Measurements from ENCODE around the gene REPIN1.

Gene REPIN1

DNA sequence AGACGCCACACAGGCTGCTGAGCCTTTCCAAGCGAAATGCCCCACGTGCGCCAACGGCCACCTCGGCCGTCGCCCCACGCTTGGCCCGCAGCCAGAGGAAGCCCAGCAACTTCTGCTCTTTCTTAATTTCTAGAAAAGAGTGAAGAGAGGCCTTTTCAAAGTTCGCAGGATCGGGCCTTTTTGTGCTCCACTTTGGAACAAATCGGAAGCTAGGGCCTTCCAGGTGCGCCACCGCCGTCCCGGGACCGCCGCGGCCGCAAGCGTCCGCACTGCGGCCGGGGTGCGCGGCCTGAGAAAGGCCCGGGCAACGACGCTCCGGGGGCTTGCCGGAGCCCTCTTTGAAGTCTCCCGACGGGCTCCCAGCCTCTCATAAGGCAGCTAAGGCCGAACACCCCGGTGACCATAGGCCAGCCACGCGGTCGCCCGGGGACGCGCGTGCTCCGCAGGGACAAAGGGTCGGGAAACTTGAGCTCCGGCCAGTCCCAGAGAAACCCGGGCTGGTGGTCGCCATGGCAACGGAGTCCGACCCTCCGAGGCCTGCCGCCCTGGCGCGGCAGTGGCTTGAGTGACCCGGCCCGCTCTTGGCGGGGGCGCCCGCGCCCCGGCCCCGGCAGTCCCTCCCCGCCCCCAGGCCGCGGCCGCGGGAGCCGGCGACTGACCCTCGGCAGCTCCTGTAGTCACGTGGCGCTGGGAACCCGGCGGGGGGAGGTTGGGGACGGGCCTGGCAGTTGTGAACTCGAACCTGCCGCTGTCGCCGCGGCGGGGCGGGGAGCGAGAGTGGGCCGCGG lies at the start of gene REPIN1:
Gene REPIN1 (plus strand): TSS at position 727 of the 788 bp plus-strand sequence. CDS start 890 bp downstream, outside the sequence.
- DNase-seq: peak; percentile 95

DNA sequence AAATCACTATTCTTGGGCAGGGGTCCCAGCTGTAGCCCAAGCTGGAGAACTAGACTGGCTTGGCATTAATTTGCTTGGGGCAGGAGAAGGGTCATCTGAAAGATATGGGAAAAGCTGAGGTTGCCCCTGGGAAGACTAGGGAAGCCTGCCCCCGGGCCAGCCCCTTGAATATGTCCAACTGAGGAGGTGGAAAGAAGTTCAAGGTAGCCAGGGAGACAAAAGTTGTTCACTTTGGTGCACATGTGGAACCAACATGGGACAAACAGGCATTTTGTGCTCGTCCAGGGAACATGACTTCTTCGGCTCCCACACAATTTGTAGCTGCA lies 46.9 kb upstream of the REPIN1 start:
- no peak for DNase-seq

DNA sequence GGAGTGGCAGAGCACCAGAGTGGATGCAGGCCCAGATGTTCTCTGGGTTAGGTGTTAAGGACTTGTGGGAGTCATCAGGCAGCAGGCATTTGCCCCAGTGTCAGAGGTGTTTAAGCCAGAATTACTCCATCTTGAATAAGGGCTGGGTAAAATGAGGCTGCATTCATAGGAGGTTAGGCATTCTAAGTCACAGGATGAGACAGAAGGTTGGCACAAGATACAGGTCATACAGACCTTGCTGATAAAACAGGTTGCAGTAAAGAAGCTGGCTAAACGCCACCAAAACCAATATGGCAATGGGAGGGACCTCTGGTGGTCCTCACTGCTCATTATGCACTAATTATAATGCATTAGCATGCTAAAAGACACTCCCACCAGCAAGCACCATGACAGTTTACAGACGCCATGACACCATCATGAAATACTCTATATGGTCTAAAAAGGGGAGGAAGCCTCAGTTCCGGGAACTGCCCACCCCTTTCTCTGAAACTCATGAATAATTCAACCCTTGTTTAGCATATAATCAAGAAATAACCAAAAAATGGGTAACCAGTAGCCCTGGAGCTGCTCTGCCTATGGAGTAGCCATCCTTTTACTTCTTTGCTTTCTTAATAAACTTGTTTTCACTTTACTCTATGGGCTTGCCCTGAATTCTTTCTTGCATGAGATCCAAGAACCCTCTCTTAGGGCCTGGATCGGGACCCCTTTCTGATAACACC lies 46.3 kb upstream of the REPIN1 start:
- peak; percentile 54 for DNase-seq

DNA sequence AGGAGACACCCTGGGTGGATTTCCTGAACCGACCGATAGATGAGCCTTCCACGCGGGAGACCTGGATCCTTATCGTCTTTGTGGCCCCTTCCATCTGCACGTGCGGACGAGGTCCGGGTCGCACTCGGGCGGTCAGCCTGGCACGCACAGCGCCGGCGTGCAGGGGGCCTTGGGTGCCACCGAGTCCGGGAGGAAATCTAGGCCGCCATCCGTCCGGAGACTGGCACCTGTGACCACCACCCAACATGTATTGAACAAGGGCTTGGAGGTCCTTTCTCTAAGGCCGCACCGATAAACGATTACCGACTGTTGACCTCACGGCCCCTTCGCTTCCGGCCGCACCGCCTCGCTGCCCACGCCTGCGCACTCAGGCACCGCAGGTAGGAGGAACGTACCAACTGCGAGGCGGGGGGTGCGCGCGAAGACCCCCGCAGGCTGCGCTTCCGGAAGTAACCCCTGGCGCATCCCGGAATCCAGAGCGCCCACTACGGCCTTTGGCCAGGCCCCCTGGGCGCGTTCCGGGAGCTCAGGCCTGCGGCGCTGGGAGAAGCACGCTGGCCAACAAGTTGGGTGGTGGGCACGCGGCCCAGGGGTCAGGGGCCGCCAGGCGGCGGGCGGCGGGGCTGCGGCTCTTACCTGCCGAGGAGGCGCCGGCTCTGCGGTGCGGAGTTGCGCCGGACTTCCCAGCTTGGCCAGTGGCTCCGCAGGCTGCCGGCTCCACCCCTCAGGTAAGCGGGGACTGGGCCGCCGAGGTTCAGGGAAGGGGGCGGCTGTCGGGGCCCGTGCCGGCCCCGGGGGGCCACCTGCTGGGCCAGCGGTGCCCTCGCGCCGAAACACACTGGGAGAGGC lies 45.6 kb upstream of the REPIN1 start, which contains the start of the genes ACTR3C and LRRC61:
Gene ACTR3C (minus strand): TSS at position 713 of the 849 bp plus-strand sequence. CDS start 28,249 bp downstream, outside the sequence.
Gene LRRC61 (plus strand): TSS at position 523 of the 849 bp plus-strand sequence. CDS start 13,507 bp downstream, outside the sequence.
- DNase-seq: peak; percentile 56

DNA sequence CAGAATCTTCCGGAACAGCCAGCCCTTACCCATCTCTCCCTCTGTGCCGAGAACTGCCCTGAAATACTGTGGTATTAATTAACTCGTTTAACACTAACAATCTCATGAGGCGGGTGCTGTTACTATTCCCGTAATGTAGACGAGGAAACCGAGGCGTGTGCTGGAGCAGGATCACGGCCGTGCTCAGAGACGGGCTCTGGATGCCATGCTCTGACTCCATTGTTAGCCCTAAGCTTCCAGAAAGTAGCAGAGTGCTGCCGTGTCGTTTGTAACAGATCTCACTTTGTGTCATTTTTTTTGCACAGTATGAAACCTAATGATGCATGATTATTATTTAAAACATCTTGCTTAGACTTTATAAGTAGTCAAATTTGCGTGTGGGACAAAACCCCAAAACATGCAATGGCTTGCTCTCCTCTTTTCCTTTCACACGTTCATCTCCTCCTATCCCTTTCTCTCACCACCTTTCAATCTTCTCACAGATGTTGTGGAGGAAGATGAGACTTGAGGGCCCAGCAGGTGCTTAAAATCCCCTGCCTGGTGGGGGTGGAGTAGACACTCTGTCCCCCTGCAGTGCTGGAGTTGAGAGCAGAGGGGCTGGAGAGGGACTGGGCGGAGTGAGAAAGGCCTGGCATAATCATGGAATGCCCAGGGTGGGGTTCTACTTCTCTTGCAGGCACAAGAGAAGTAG lies 44.8 kb upstream of the REPIN1 start:
- DNase-seq: peak; percentile 56

DNA sequence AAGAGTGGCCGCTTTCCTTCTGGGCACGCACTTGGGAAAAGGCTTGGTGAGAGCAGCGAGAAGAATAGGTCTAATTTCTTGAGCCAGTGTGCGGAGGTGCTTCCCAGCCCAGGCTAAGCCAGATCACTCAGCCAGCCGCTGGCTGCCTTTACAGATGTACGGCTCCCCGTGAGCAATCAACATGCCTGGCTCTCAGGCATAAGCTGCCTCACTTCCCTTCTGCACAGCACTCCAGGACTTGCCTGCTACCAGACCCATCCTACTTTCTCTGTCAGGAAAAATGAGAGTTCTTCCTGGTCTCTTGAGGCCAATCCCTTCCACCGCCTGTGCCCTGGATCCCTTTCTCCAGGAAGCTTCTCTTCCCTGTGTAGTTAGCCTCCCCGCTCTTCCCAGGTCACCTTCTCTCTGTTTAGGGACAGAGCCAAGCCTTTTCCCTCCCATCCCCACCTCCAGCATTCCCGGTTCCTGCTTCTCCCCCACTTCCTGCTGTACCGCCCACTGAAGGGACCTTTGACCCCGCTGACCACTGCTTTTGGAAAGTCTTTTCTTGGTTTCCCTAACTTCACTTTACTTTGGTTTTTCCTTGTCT lies 44.2 kb upstream of the REPIN1 start:
- peak; percentile 15 for DNase-seq

DNA sequence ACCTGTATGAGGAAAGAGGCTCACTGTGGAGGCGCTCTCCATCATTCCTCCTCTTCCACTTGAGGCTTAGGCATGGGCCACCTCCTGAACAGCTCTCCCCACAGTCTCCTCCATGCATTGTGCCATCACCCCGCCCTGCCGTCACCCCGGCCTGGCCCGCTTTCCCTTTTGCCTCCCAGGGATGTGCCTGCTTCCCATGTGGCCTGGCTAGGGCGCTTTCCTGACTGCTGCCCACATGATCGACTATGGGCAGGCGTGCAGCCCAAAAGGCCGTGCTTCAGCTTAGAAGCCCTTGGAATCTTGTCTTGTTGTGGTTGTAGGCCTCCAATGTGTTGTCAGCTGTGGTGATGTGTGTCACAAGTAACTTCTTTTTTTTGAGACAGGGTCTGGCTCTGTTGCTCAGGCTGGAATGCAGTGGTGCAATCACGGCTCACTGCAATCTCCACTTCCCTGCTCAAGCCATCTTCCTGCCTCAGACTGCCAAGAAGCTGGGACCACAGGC lies 43.5 kb upstream of the REPIN1 start:
- DNase-seq: no peak

DNA sequence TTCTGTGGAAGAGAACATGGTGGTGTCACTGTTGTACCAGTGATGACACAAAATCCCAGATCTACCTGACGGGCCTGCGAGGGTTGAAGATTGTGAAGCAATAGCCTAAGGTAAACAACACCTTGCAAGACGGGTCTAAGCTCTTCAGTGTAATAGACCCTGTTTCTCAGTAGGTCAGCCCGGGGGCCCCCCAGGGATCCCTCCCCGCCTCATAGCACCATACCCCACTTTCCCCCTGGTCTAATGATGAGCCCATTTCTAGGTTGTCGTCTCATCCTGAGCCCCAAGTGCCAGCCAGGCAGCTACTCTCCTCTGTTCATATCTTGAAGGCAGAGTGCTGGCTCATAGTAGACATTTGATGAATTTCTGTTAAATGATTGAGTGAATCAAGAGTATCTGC lies 42.7 kb upstream of the REPIN1 start:
- no peak for DNase-seq

DNA sequence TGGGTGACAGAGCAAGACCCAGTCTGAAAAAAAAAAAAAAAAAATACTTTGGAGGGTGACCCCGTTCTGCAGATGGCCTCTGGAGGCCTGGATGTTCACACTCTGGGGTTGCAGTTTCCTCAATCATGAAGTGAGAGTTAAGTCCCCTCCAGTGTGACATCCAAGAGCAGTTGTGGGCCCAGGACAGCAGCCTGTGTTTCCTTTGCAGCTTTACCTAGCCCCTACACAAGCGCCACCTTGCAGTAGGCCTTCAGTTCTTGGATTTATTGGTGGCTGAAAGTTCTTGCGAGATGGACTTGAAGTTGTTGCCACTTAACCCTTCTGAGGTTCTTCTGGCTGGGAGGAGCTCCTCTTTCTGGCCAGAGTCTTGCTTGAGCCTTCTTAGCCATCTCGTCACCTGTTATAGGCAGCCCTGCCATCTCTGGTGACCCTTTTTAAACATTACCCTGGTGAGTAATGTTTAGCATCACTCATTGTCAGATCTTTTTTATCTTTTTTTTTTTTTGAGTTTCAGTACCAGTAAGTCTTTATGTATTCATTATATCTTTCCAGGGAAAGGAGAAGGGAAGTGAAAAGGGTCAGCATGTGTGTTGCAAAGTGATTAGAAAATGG lies 41.9 kb upstream of the REPIN1 start:
- no peak for DNase-seq

DNA sequence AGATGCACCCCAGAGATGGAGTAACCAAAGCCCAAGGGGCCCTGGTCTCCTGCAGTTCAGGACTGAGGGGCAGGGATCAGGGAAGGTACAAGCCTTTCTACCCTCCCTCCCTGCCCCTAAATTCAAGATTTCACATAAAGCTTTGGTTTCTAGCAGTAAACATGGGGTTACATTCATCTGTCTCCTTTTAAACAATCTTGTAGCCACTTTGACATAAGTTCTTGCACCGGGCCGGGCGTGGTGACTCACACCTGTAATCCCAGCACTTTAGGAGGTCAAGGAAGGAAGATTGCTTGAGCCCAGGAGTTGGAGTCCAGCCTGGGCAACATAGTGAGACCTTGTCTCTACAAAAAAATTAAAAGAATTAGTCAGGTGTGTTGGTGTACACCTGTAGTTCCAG lies 41.3 kb upstream of the REPIN1 start:
- DNase-seq: no peak

DNA sequence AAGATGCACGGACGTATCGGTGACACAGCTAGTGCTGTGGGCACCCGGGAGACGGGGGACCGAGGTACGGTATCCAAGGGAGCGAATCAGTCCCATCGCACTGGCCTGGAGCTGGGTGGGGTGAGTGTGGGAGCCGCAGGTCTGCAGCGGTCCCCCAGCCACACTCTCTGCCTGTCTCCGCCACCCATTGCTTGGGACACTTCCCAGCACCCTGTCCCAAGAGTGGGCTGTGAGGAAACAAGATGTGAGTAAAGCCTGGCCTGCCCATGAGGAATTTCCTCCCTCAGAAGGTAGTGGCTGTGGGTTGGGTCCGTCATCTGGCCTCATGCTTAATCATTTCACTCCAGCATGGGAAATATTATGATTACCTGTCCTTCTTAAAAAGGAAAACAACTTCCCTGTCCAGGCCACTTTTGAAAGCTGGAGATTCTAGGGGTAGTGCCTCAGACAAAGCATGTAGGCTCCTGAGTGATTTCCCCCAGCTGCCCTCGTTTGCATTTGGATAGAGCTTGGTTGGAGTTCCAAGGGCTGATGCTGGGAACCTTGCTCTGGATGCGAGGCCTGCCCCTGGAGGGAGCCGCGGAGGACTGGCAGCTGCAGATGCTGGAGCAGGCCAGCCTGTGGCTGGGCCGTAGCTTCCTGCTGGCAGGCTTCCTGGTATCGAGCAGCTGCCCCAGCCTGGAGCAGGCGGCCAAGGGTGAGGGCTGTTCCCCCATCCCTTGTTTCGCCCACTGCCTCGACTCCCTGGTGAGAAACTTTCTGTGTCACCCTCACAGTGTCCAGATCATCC lies 39.1 kb upstream of the REPIN1 start:
- DNase-seq: no peak

DNA sequence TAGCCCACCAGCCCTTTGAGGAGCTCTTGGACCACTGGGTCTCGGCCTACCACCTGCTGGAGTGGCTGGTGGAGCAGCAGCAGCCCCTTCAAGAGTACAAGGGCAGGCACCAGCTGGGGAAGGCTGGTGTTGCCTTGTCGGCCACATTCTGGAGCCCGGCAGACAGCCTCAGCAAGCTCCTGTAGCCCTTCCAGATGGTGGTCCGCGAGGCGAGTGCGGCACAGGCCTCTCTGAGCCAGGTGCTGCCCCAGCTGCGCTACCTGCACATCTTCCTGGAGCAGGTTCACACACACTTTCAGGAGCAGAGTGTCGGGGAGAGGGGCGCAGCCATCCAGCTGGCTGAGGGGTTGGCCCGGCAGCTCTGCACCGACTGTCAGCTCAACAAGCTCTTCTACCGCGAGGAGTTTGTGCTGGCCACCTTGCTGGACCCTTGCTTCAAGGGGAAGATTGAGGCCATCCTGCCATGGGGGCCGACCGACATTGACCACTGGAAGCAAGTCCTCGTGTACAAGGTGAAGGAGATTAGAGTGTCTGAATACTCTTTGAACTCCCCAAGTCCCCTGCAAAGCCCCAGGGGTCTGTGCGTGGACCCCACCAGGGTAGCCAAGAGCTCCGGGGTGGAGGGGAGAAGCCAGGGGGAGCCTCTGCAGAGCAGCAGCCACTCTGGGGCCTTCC lies 38.3 kb upstream of the REPIN1 start:
- DNase-seq: no peak

DNA sequence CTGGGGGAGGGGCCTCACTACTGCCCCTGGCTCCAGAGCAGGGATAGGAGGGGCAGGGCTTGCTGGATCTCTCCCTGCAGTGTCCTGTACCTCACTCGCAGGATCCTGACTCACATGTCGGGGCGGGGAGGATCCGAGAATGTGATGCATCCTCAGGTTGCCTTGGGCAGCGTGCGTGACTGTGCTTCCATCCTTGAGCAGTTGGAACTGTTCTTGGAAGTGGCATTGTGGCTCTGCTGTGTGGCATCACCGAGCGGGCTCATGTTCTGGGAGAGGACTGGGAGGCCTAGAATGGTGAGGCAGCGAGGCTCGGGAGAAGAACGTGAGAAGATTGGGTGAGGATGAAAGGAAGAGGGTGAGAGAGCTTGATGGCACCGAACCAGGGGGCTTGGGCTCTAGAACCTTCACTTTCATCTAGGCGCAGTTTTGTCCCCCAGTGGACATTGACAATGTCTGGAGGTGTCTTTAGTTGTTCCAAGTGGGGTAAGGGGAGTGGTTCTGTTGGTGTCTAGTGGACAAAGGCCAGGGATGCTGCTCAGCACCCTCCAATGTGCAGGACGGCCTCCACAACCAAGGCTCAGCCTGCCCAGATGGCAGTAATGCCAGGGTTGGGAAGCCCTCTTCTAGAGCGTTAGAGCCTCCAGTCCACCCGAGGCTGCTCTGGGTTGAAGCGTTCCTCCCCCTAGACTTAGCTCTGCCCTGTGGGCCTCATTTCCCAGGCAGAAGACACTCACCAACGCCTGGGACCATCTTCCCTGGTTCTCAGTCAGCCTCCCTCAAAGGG lies 35.6 kb upstream of the REPIN1 start:
- DNase-seq: no peak

DNA sequence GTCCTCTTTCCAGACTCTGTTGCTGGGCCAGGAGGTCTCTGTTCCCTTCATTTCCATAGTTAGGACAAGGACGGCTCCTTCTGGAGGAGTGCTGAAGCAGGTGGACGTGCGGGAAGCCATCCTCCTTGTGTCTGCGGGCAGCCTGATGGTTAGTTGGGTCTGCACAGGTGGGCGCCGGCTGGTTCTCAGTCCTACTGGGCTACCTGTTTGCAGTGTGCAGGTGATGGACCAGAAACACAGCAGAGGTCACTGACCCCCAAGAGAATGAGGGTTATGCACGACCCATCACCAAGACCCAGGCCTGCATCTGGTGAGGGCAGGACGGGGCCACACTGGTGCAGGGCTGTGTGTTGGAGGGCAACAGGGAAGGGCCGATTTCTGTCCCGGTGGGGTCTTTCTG lies 35.0 kb upstream of the REPIN1 start:
- DNase-seq: no peak

DNA sequence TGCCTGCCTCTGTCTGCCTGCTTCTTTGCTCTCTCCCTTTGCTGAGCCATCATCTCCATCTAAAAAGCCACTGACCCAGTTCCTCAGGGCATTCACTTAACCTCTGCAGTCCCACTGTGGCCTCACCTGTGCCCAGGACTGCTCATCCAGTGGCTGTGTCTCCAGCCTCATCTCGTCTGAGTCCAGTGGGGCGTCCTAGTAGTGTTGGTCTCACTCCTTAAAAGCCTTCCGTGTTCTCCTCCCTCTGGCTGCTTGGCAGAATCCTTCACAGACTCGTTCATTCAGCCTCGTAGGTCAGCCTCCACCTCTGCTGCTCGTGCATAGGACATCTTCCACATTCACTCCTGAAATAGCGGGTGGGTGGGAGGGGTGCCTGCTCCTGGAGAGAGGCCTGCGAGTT lies 34.5 kb upstream of the REPIN1 start:
- DNase-seq: no peak

DNA sequence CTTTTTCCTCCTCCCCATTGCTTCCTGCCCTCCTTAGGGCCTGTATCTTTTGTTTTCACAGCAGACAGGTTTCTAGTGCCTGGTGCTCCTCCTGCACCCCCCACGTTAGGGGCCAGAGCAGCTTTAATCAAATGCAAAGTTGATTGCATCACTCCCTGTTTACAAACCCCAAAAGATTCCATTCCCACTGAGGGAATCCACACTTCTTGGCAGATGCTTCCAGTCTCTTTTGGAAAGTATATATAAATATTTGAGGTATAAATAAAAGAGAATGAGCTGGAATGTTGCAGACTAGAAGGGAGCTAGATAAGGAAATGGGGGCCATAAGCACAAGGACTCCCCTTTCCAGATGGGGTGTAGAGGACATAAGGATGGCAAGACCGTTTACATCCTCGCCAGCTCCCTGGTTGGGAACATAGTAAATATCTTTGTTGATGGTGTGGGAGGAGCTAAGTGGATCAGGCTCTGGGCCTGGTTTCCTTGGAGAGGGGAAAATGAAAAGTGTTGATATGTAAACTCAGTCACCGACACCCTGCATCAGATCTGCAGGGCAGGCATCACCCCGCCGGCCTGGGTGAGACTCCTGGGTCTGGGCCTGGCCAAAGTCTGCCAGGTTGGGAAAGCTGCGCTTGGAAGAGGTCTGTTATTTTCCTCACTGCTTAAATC lies 33.4 kb upstream of the REPIN1 start:
- DNase-seq: no peak

DNA sequence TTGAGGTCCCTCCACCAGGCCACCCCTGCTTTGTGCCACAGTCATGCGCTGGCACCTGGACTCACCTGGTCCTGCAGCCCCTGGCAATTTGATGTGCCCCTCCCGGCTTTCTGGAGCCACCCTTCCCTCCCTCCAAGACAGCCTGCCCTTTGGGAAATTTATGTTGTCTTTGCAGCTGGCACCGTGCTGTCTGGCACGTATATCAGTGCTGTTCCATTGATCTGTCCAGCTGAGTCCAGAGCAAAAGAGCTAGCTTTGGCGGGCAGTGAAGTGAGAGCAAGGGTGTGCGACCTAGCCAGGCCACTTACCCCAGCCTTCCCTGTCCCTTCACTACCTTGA lies 32.9 kb upstream of the REPIN1 start:
- DNase-seq: no peak

DNA sequence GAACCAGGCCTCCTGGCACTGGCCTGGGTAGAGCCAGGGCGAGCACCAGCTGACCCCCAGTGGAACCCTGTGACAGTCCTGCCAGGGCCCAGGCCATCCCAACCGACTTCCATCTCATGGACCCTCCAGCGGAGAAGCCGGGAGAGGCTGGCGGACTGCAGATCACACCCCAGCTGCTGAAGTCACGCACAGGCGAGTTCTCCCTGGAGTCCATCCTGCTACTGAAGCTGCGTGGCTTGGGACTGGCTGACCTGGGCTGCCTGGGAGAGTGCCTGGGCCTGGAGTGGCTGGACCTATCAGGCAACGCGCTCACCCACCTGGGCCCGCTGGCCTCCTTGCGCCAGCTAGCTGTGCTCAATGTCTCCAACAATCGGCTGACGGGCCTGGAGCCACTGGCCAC lies 31.9 kb upstream of the REPIN1 start:
- DNase-seq: no peak

DNA sequence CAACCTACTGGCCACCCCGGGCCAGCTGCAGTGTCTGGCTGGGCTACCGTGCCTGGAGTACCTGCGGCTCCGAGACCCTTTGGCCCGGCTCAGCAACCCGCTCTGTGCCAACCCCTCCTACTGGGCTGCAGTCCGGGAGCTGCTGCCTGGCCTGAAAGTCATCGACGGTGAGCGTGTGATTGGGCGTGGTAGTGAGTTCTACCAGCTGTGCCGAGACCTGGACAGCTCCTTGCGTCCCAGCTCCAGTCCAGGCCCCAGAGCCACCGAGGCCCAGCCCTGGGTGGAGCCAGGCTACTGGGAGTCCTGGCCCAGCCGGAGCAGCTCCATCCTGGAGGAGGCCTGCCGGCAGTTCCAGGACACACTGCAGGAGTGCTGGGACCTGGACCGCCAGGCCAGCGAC lies 31.4 kb upstream of the REPIN1 start:
- DNase-seq: no peak
